ENCODE data around the gene PARPBP.

The PARPBP gene

GRCh38 chr12:102163383-102163782 lies 43.4 kb downstream of the PARPBP start:
- H3K9me3 ChIP-seq, result no peaks in the 10 kb centered on the region
- H3K27ac ChIP-seq, result no peak overlapping the region
- H3K4me2 ChIP-seq, result no peak overlapping the region
- no peaks in the 10 kb centered on the region for H3K27me3 ChIP-seq
- H4K20me1 ChIP-seq, result no peaks in the 10 kb centered on the region
- TF ChIP-seq Cebpa-rat (IDR thresholded peaks at IDR 0.05), result no peak
- no peaks in the 10 kb centered on the region for H3K4me1 ChIP-seq
- no peak overlapping the region for H3K9ac ChIP-seq
- peaks cover 4% of the 10 kb centered on the region; the same call in 1 of the 2 replicates for H3K36me3 ChIP-seq
- no peak overlapping the region for H3K4me3 ChIP-seq

- no peaks in the 10 kb centered on the region for H3K4me1 ChIP-seq
- no peak overlapping the region for H3K27ac ChIP-seq
- H4K20me1 ChIP-seq, result no peaks in the 10 kb centered on the region
- H3K9me3 ChIP-seq, result no peaks in the 10 kb centered on the region
- no peak overlapping the region for H3K4me2 ChIP-seq
- peaks cover 21% of the 10 kb centered on the region; the same call in 1 of the 2 replicates for H3K36me3 ChIP-seq
- no peak overlapping the region for H3K4me3 ChIP-seq
- no peaks in the 10 kb centered on the region for H3K27me3 ChIP-seq
- no peak for TF ChIP-seq Cebpa-rat (IDR thresholded peaks at IDR 0.05)
- no peak overlapping the region for H3K9ac ChIP-seq
Measured at GRCh38 chr12:102167821-102168604, 48.0 kb downstream of the PARPBP start.

- no peak overlapping the region for H3K9ac ChIP-seq
- H3K4me1 ChIP-seq, result no peaks in the 10 kb centered on the region
- no peaks in the 10 kb centered on the region for H4K20me1 ChIP-seq
- H3K4me3 ChIP-seq, result no peak overlapping the region
- no peaks in the 10 kb centered on the region for H3K9me3 ChIP-seq
- H3K27ac ChIP-seq, result no peak overlapping the region
- H3K4me2 ChIP-seq, result no peak overlapping the region
- no peak for TF ChIP-seq Cebpa-rat (IDR thresholded peaks at IDR 0.05)
- H3K36me3 ChIP-seq, result peaks cover 22% of the 10 kb centered on the region; the same call in 1 of the 2 replicates
- no peaks in the 10 kb centered on the region for H3K27me3 ChIP-seq
Measured at GRCh38 chr12:102169922-102170621, 50.1 kb downstream of the PARPBP start.

- no peak for TF ChIP-seq Cebpa-rat (IDR thresholded peaks at IDR 0.05)
Measured at GRCh38 chr12:102171951-102172350, 52.0 kb downstream of the PARPBP start.

GRCh38 chr12:102172436-102172835 lies 52.5 kb downstream of the PARPBP start:
- no peak overlapping the region for H3K27ac ChIP-seq
- no peaks in the 10 kb centered on the region for H3K27me3 ChIP-seq
- H4K20me1 ChIP-seq, result no peaks in the 10 kb centered on the region
- TF ChIP-seq Cebpa-rat (IDR thresholded peaks at IDR 0.05), result no peak
- no peak overlapping the region for H3K9ac ChIP-seq
- no peak overlapping the region for H3K4me3 ChIP-seq
- peaks cover 26% of the 10 kb centered on the region; the same call in 1 of the 2 replicates for H3K36me3 ChIP-seq
- H3K4me2 ChIP-seq, result no peak overlapping the region
- H3K4me1 ChIP-seq, result no peaks in the 10 kb centered on the region
- no peaks in the 10 kb centered on the region for H3K9me3 ChIP-seq

More at GRCh38 chr12:102171951-102172350, 52.0 kb downstream of the PARPBP start:
- Histone ChIP-seq H4K20me1 (no peaks in the 10 kb centered on the region), H3K27me3 (no peaks in the 10 kb centered on the region), H3K27ac (no peak overlapping the region), H3K9me3 (no peaks in the 10 kb centered on the region), H3K4me3 (no peak overlapping the region), H3K4me1 (no peaks in the 10 kb centered on the region), H3K36me3 (peaks cover 22% of the 10 kb centered on the region; the same call in 1 of the 2 replicates), H3K4me2 (no peak overlapping the region), H3K9ac (no peak overlapping the region)

- Histone ChIP-seq H3K27ac (no peak overlapping the region), H3K4me1 (no peaks in the 10 kb centered on the region), H3K9ac (no peak overlapping the region), H3K36me3 (peaks cover 26% of the 10 kb centered on the region; the same call in 1 of the 2 replicates), H3K4me2 (no peak overlapping the region), H3K9me3 (no peaks in the 10 kb centered on the region), H4K20me1 (no peaks in the 10 kb centered on the region), H3K27me3 (no peaks in the 10 kb centered on the region), H3K4me3 (no peak overlapping the region)
- no peak for TF ChIP-seq Cebpa-rat (IDR thresholded peaks at IDR 0.05)
Measured at GRCh38 chr12:102174117-102174516, 54.1 kb downstream of the PARPBP start.

- Histone ChIP-seq H3K9ac (no peak overlapping the region), H3K9me3 (no peaks in the 10 kb centered on the region), H3K36me3 (peaks cover 26% of the 10 kb centered on the region; the same call in 1 of the 2 replicates), H3K4me2 (no peak overlapping the region), H3K4me3 (no peak overlapping the region), H4K20me1 (no peaks in the 10 kb centered on the region), H3K27ac (no peak overlapping the region), H3K27me3 (no peaks in the 10 kb centered on the region), H3K4me1 (no peaks in the 10 kb centered on the region)
- no peak for TF ChIP-seq Cebpa-rat (IDR thresholded peaks at IDR 0.05)
Measured at GRCh38 chr12:102174761-102175160, 54.8 kb downstream of the PARPBP start.

GRCh38 chr12:102182635-102183034 lies 62.7 kb downstream of the PARPBP start:
- Histone ChIP-seq H3K4me3 (no peak overlapping the region), H3K36me3 (peaks cover 19% of the 10 kb centered on the region), H4K20me1 (no peaks in the 10 kb centered on the region), H3K9me3 (no peaks in the 10 kb centered on the region), H3K27me3 (no peaks in the 10 kb centered on the region), H3K4me2 (no peak overlapping the region), H3K27ac (no peak overlapping the region), H3K4me1 (no peaks in the 10 kb centered on the region), H3K9ac (no peak overlapping the region)
- TF ChIP-seq Cebpa-rat (IDR thresholded peaks at IDR 0.05), result no peak

- Histone ChIP-seq H3K27ac (no peak overlapping the region), H3K27me3 (no peaks in the 10 kb centered on the region), H4K20me1 (no peaks in the 10 kb centered on the region), H3K4me2 (no peak overlapping the region), H3K36me3 (no peaks in the 10 kb centered on the region; the same call in 1 of the 2 replicates), H3K9ac (no peak overlapping the region), H3K9me3 (no peaks in the 10 kb centered on the region), H3K4me1 (no peaks in the 10 kb centered on the region), H3K4me3 (no peak overlapping the region)
- TF ChIP-seq Cebpa-rat (IDR thresholded peaks at IDR 0.05), result no peak
Measured at GRCh38 chr12:102195826-102196225, 75.8 kb downstream of the PARPBP start.

- no peak within 1 kb of the TSS for H3K4me2 ChIP-seq
- H3K4me3 ChIP-seq, result no peak within 1 kb of the TSS
- H3K36me3 ChIP-seq, result no peaks in the 10 kb centered on the region; the same call in 1 of the 2 replicates
- no peak within 1 kb of the TSS for H3K9ac ChIP-seq
- no peak for TF ChIP-seq Cebpa-rat (IDR thresholded peaks at IDR 0.05)
- H3K27ac ChIP-seq, result no peak within 1 kb of the TSS
- H3K9me3 ChIP-seq, result no peaks in the 10 kb centered on the region
- H4K20me1 ChIP-seq, result no peaks in the 10 kb centered on the region
- no peaks in the 10 kb centered on the region for H3K27me3 ChIP-seq
- no peaks in the 10 kb centered on the region for H3K4me1 ChIP-seq
Measured at GRCh38 chr12:102197789-102198188, 77.8 kb downstream of the PARPBP start, which contains the start of gene PMCH. Gene PMCH (minus strand): TSS chr12:102197833. CDS start chr12:102197770, 63 bp downstream.

All from BLaER1 (cell line).